H1 (cell line): ENCODE results near the gene RXRA. TPM values are rescaled to one million over a fixed set of nuclear protein-coding genes. Genes with fewer than 3 reads are reported as not detected.

Experiments
- CTCF ChIA-PET: fragments of 300-600 bp; sonication (Branson Sonifier 250); formaldehyde crosslinking; loops from one replicate; lab custom pipeline; 2021; ENCODE audit not compliant: partially characterized antibody; lab: Charles Lee
- POLR2A ChIA-PET: fragments of 300-600 bp; sonication (Branson Sonifier 250); formaldehyde crosslinking; loops from one replicate; lab custom pipeline; 2021; ENCODE audit warnings: inconsistent platforms; ENCODE audit not compliant: partially characterized antibody; lab: Charles Lee
- DNase-seq, 2 experiments: peaks; one replicate each; pipeline versions ENCODE4 v3.0.0 to v3.0.0-alpha.2; 2010 to 2022; ENCODE audit warnings: low spot score in 2 of 2, low read depth in 1 of 2, mixed read lengths in 1 of 2
- FAIRE-seq: peaks from 2 replicates; lab custom pipeline; 2011; peaks lifted over from hg19 to GRCh38; lab: Jason Lieb, UNC
- H2AFZ ChIP-seq: 2 replicates; pipeline ENCODE4 v1.8.1; 2012; ENCODE audit warnings: low read length, inconsistent platforms
- H2AK5ac ChIP-seq: 2 replicates; pipeline ENCODE4 v1.6.1; 2013; ENCODE audit warnings: low read depth, low read length
- H2BK120ac ChIP-seq: replicated peaks from 2 replicates; pipeline ENCODE3; 2013; ENCODE audit warnings: low read depth, low read length, inconsistent platforms
- H2BK12ac ChIP-seq: 2 replicates; pipeline ENCODE4 v1.6.1; 2013; ENCODE audit warnings: low read depth, low read length
- H2BK15ac ChIP-seq: 2 replicates; pipeline ENCODE4 v1.6.1; 2013; ENCODE audit warnings: low read length
- H2BK20ac ChIP-seq: 2 replicates; pipeline ENCODE4 v1.6.1; 2013; ENCODE audit warnings: low read length
- H2BK5ac ChIP-seq: 2 replicates; pipeline ENCODE4 v1.6.1; 2013; ENCODE audit warnings: low read depth, low read length
- H3K14ac ChIP-seq: 2 replicates; pipeline ENCODE4 v1.6.1; 2013; ENCODE audit warnings: inconsistent platforms; ENCODE audit not compliant: insufficient read length
- H3K18ac ChIP-seq: 2 replicates; pipeline ENCODE4 v1.6.1; 2013; ENCODE audit warnings: low read length; ENCODE audit errors: extremely low read depth
- H3K23ac ChIP-seq: 2 replicates; pipeline ENCODE4 v1.6.1; 2013; ENCODE audit warnings: inconsistent platforms; ENCODE audit not compliant: insufficient read length
- H3K23me2 ChIP-seq: 2 replicates; pipeline ENCODE4 v1.6.1; 2013; ENCODE audit warnings: low read depth, low read length
- H3K27ac ChIP-seq: 2 replicates; pipeline ENCODE4 v1.6.1; 2011; ENCODE audit warnings: low read depth, low read length, inconsistent platforms
- H3K27me3 ChIP-seq, 4 experiments: replicated peaks in 1 of 4; 1 replicate in 1 of 4; 2 replicates in 3 of 4; pipeline versions ENCODE4 v1.6.1 to v1.8.1; 2011 to 2013; ENCODE audit warnings: low read length in 3 of 4, mild to moderate bottlenecking in 3 of 4, inconsistent platforms in 2 of 4, mixed read lengths in 2 of 4, moderate library complexity in 1 of 4; ENCODE audit not compliant: control insufficient read depth in 3 of 4, insufficient read depth in 3 of 4; ENCODE audit errors: extremely low read depth in 1 of 4
- H3K36me3 ChIP-seq, 4 experiments: 2 replicates each; pipeline versions ENCODE4 v1.6.1 to v1.8.1; 2011 to 2013; ENCODE audit warnings: mild to moderate bottlenecking in 4 of 4, low read length in 3 of 4, moderate library complexity in 2 of 4, control low read depth in 1 of 4, inconsistent platforms in 1 of 4; ENCODE audit not compliant: insufficient read depth in 4 of 4, control insufficient read depth in 2 of 4
- H3K4ac ChIP-seq: replicated peaks from 2 replicates; pipeline ENCODE3; 2013; ENCODE audit warnings: low read length, low read depth, mixed read lengths, inconsistent platforms; ENCODE audit not compliant: insufficient read length
- H3K4me1 ChIP-seq, 4 experiments: replicated peaks in 1 of 4; 1 replicate in 1 of 4; 2 replicates in 3 of 4; pipeline versions ENCODE4 v1.6.1 to v1.8.1; 2011 to 2013; ENCODE audit warnings: low read length in 3 of 4, inconsistent platforms in 2 of 4, mixed read lengths in 1 of 4; ENCODE audit not compliant: insufficient read depth in 4 of 4, control insufficient read depth in 3 of 4
- H3K4me2 ChIP-seq, 2 experiments: 2 replicates each; pipeline versions ENCODE4 v1.6.1 to v1.8.1; 2011 to 2013; ENCODE audit warnings: low read depth in 2 of 2, low read length in 2 of 2, control low read depth in 1 of 2, inconsistent platforms in 1 of 2, mild to moderate bottlenecking in 1 of 2; ENCODE audit not compliant: insufficient read depth in 1 of 2
- H3K4me3 ChIP-seq, 4 experiments: fragments of 200-600, 300-600 bp in 1 of 4; sonication (generic), shearing (Covaris generic), sonication (Bioruptor Twin) in 1 of 4; 2 replicates each; pipeline versions ENCODE4 v1.5.1 to v1.8.1; 2011 to 2016; ENCODE audit warnings: low read length in 4 of 4, low read depth in 3 of 4, control low read depth in 2 of 4, inconsistent platforms in 2 of 4, mild to moderate bottlenecking in 2 of 4, mixed read lengths in 1 of 4, moderate library complexity in 1 of 4; ENCODE audit not compliant: insufficient read depth in 2 of 4; ENCODE audit errors: extremely low read depth in 1 of 4
- H3K56ac ChIP-seq: replicated peaks from 2 replicates; pipeline ENCODE3; 2013; ENCODE audit warnings: low read depth, mild to moderate bottlenecking, mixed read lengths, low read length, inconsistent platforms; ENCODE audit not compliant: insufficient read length
- H3K79me1 ChIP-seq: 2 replicates; pipeline ENCODE4 v1.6.1; 2013; ENCODE audit warnings: low read depth, low read length, control low read depth
- H3K79me2 ChIP-seq, 2 experiments: 2 replicates each; pipeline versions ENCODE4 v1.6.1 to v1.8.1; 2012 to 2013; ENCODE audit warnings: low read length in 2 of 2, mild to moderate bottlenecking in 2 of 2, inconsistent platforms in 1 of 2; ENCODE audit not compliant: insufficient read depth in 2 of 2, control insufficient read depth in 1 of 2
- H3K9ac ChIP-seq, 4 experiments: replicated peaks in 1 of 4; 1 replicate in 1 of 4; 2 replicates in 3 of 4; pipeline versions ENCODE4 v1.6.1 to v1.8.1; 2011 to 2013; ENCODE audit warnings: low read depth in 3 of 4, low read length in 3 of 4, control low read depth in 2 of 4, mild to moderate bottlenecking in 2 of 4, moderate library complexity in 2 of 4, inconsistent platforms in 1 of 4; ENCODE audit errors: extremely low read depth in 1 of 4
- H3K9me3 ChIP-seq, 2 experiments: 2 replicates each; pipeline versions ENCODE4 v1.6.1 to v1.8.1; 2012 to 2013; ENCODE audit warnings: mild to moderate bottlenecking in 2 of 2, moderate library complexity in 2 of 2, control low read depth in 1 of 2, inconsistent platforms in 1 of 2, low read depth in 1 of 2, low read length in 1 of 2, mixed read lengths in 1 of 2; ENCODE audit not compliant: insufficient read depth in 2 of 2
- H4K20me1 ChIP-seq, 2 experiments: replicated peaks in 1 of 2; 2 replicates each; pipeline versions ENCODE3 to v1.8.1; 2011 to 2013; ENCODE audit warnings: inconsistent platforms in 2 of 2, low read length in 2 of 2, mild to moderate bottlenecking in 1 of 2; ENCODE audit not compliant: insufficient read depth in 2 of 2, control insufficient read depth in 1 of 2
- H4K5ac ChIP-seq: 2 replicates; pipeline ENCODE4 v1.6.1; 2013; ENCODE audit warnings: low read length, low read depth, mixed read lengths, inconsistent platforms; ENCODE audit not compliant: insufficient read length
- H4K8ac ChIP-seq: 2 replicates; pipeline ENCODE4 v1.8.0; 2013; ENCODE audit warnings: mild to moderate bottlenecking, moderate library complexity, low read length, inconsistent platforms; ENCODE audit not compliant: insufficient read depth; ENCODE audit errors: extremely low read depth
- H4K91ac ChIP-seq: replicated peaks from 2 replicates; pipeline ENCODE3; 2013; ENCODE audit warnings: low read length, mixed read lengths, inconsistent platforms; ENCODE audit not compliant: insufficient read length
- CBX8 ChIP-seq: fragments of 300-800, 300-1000 bp; sonication (generic); IDR thresholded peaks from 2 replicates; pipeline ENCODE4 v1.7.1; 2016; ENCODE audit warnings: low read depth, low read length, borderline replicate concordance
- EZH2 ChIP-seq: fragments of 200-600 bp; sonication (generic); IDR thresholded peaks from 2 replicates; pipeline ENCODE4 v1.7.1; 2012; ENCODE audit warnings: low read depth, mild to moderate bottlenecking, moderate library complexity, low read length, inconsistent platforms; ENCODE audit not compliant: severe bottlenecking
- HDAC2 ChIP-seq, 2 experiments: fragments of 300-600 bp in 1 of 2; sonication (generic) in 1 of 2; IDR thresholded peaks; 2 replicates each; pipeline ENCODE4 v1.6.1; 2011 to 2012; ENCODE audit warnings: low read depth in 2 of 2, low read length in 2 of 2, mild to moderate bottlenecking in 2 of 2, moderate library complexity in 2 of 2, borderline replicate concordance in 1 of 2, inconsistent platforms in 1 of 2
- JUN ChIP-seq: IDR thresholded peaks from 2 replicates; pipeline ENCODE4 v1.6.1; 2011; ENCODE audit warnings: low read depth, mild to moderate bottlenecking, improper control_type of control experiment, low read length
- KDM1A ChIP-seq: fragments of 200-600, 300-600 bp; sonication (generic); IDR thresholded peaks from 2 replicates; pipeline ENCODE4 v1.7.1; 2016; ENCODE audit warnings: mild to moderate bottlenecking, low read length, borderline replicate concordance
- WGBS, 2 experiments: shearing (Covaris generic) in 1 of 2; methylation state at CpG; one replicate each; pipeline versions ENCODE4 v1.1.6 to v1.1.7; 2013 to 2015; ENCODE audit warnings: low lambda C conversion rate in 2 of 2, mixed read lengths in 2 of 2, inconsistent platforms in 1 of 2, low coverage in 1 of 2, missing lambda C conversion rate in 1 of 2; ENCODE audit not compliant: insufficient replicate concordance in 2 of 2, insufficient coverage in 1 of 2, insufficient read length in 1 of 2; ENCODE audit errors: extremely low coverage in 1 of 2, missing lambda C conversion rate in 1 of 2; 5-methylcytosine and 5-hydroxymethylcytosine counted together
- polyA plus RNA-seq, 7 experiments: library from polyadenylated mRNA; depleted of rRNA in 3 of 7; stranded (reverse) in 5 of 7; unstranded in 2 of 7; fragments of >200 nt in 5 of 7; fragments of 200-250 nt in 2 of 7; gene quantifications; 1 replicate in 5 of 7; 2 replicates in 1 of 7; 4 replicates in 1 of 7; pipeline versions ENCODE4 v1.2.1 to v1.2.3, GENCODE V29; 2011 to 2013; ENCODE audit warnings: missing spikeins in 2 of 7, mixed read lengths in 2 of 7
- total RNA-seq: library from RNA; stranded (reverse); fragmentation: NEBNext Ultra II Directional; extraction: Animal tissue kit (Norgen Biotek cat#: 25700); gene quantifications from 2 replicates; pipeline ENCODE4 v1.2.1, GENCODE V29; 2021
- TF ChIP-seq, protein P1 (sequence below), 3 experiments: IDR thresholded peaks; 1 replicate in 2 of 3; 2 replicates in 1 of 3; pipeline versions ENCODE4 v1.5.1 to v1.6.1; 2011; ENCODE audit warnings: low read length in 3 of 3, mild to moderate bottlenecking in 3 of 3, inconsistent platforms in 2 of 3, low read depth in 1 of 3, moderate library complexity in 1 of 3; ENCODE audit not compliant: insufficient read depth in 1 of 3; ENCODE audit errors: control extremely low read depth in 1 of 3

Gene RXRA
- total and polyA plus RNA-seq, 2 of the 8 experiments (the other 6 are each of a cell fraction or from before 2014, with no cell fraction given) = 9.8 to 29.4 TPM

DNA sequence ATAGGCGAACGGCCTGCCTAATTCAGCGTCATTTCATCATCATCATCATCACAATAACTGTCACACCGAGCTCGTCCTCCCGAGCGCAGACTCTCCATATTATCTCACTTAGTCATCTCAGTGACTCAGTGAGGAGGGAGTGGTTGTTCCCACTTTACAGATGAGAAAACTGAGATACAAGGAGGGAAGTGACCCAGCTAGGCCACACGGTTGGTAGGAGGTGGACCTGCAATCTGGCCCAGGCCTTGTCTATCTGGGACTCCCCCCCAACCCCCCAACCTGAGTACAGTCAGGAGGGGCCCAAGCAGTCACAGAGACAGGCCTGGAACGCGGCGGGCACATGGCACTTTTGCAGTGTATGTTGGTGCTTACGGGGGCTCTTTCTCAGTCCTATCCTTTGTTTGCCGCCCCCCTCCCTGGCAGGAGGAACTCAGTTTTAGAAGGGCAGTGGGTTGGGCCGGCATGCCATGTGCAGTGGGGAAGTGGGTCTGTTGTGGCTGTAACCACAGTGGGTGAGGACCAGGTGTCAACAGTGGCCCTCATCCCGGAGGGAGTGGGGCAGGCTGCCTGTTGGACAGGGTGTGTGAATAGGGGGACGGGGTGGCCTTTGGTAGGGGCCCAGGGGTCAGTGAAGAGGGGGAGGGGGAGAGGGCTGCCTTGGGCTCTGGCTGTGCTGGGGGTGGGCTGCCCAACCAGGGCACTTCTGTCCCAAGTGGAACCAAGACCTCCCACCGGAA lies 1.7 kb upstream of the RXRA start:
- FAIRE-seq (no peak), DNase-seq (no peak)
- peaks cover 1 to 20% of the 10 kb centered on the region in 2 experiments; a peak in 3 of 4 replicates for H3K79me2 ChIP-seq
- H3K27me3 ChIP-seq = peaks cover 0 to 6% (median 2%) of the 10 kb centered on the region in 4 experiments; a peak in 3 of 7 replicates
- no peak overlapping the region; the same call in 1 of the 2 replicates for H2BK5ac ChIP-seq
- H2AFZ ChIP-seq = no peak overlapping the region
- no peak overlapping the region for H3K23ac ChIP-seq
- no peak overlapping the region for H3K56ac ChIP-seq
- peak overlapping the region in 2 of 4 experiments; percentile 63 to 65; a peak in 3 of 8 replicates for H3K4me3 ChIP-seq
- no peak overlapping the region; a peak in 2 of 7 replicates for H3K9ac ChIP-seq
- peak overlapping the region; percentile 96; the same call in 1 of the 2 replicates for H2BK12ac ChIP-seq
- no peak overlapping the region for H3K27ac ChIP-seq
- H3K36me3 ChIP-seq = no peaks in the 10 kb centered on the region
- H2BK15ac ChIP-seq = 0 out of 2 replicates have a peak overlapping the region, but pooled peaks have one; percentile 40
- H3K23me2 ChIP-seq = peaks cover 10% of the 10 kb centered on the region; the same call in 1 of the 2 replicates
- H3K4me2 ChIP-seq = peak overlapping the region; percentile 76 to 90; a peak in 3 of 4 replicates
- peak overlapping the region; percentile 91 for H4K91ac ChIP-seq
- WGBS, 2 experiments = 87% methylated on average over 17 of the region's 17 CpGs; no CpG with 5 or more reads in 1 of the 2 experiments
- H2AK5ac ChIP-seq = no peak overlapping the region; the same call in 1 of the 2 replicates
- peak overlapping the region; percentile 91 for H3K4ac ChIP-seq
- H2BK120ac ChIP-seq = peak overlapping the region; percentile 47
- H3K14ac ChIP-seq = no peak overlapping the region
- H4K5ac ChIP-seq = no peak overlapping the region
- H3K79me1 ChIP-seq = peaks cover 5% of the 10 kb centered on the region
- H3K18ac ChIP-seq = peak overlapping the region; percentile 71
- H3K9me3 ChIP-seq = no peaks in the 10 kb centered on the region
- peaks cover 5 to 13% of the 10 kb centered on the region in 2 experiments for H4K20me1 ChIP-seq
- ChIA-PET CTCF (interaction anchor here (0.6 to 1.0 kb wide), 4 partner anchors 110 to 153 kb away, joined by 3 read pairs; no protein-coding TSS in a partner anchor), POLR2A (interaction anchor here (0.7 to 1.7 kb wide), 5 partner anchors 12 to 156 kb away, joined by 3 to 4 read pairs (median 3); no protein-coding TSS in a partner anchor)
- H2BK20ac ChIP-seq = 0 out of 2 replicates have a peak overlapping the region, but pooled peaks have one; percentile 4
- peaks cover 0 to 51% (median 30%) of the 10 kb centered on the region in 4 experiments; a peak in 6 of 7 replicates for H3K4me1 ChIP-seq
- no peak overlapping the region for H4K8ac ChIP-seq
- no peak for TF ChIP-seq JUN
- TF ChIP-seq, protein P1, sequence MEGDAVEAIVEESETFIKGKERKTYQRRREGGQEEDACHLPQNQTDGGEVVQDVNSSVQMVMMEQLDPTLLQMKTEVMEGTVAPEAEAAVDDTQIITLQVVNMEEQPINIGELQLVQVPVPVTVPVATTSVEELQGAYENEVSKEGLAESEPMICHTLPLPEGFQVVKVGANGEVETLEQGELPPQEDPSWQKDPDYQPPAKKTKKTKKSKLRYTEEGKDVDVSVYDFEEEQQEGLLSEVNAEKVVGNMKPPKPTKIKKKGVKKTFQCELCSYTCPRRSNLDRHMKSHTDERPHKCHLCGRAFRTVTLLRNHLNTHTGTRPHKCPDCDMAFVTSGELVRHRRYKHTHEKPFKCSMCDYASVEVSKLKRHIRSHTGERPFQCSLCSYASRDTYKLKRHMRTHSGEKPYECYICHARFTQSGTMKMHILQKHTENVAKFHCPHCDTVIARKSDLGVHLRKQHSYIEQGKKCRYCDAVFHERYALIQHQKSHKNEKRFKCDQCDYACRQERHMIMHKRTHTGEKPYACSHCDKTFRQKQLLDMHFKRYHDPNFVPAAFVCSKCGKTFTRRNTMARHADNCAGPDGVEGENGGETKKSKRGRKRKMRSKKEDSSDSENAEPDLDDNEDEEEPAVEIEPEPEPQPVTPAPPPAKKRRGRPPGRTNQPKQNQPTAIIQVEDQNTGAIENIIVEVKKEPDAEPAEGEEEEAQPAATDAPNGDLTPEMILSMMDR (IDR thresholded peaks at IDR 0.05; ENCODE audit: control extremely low read depth in 1 of 3, insufficient read depth in 1 of 3, low read depth in 1 of 3, low read length in 3 of 3) = no peak
- TF ChIP-seq KDM1A = peak; percentile 74; the same call in 1 of the 2 replicates
- TF ChIP-seq EZH2 = no peak
- TF ChIP-seq HDAC2 (IDR thresholded peaks at IDR 0.05; ENCODE audit: borderline replicate concordance in 1 of 2, low read depth in 2 of 2, low read length in 2 of 2) = no peak
- TF ChIP-seq CBX8 = no peak
